Chondrocyte (in vitro differentiated cells): ENCODE results near the gene GGCX. TPM values are rescaled to one million over a fixed set of nuclear protein-coding genes. Genes with fewer than 3 reads are reported as not detected.

Source experiments
- DNase-seq: peaks from one replicate; pipeline ENCODE4 v3.0.0; 2021; ENCODE audit warnings: mixed read lengths, low spot score
- H3K27ac Mint-ChIP-seq: one replicate; pipeline ENCODE4 v1.8.0; 2021; ENCODE audit warnings: mild to moderate bottlenecking, moderate library complexity, mixed read lengths; ENCODE audit not compliant: unreplicated experiment
- H3K27me3 Mint-ChIP-seq: 2 replicates; pipeline ENCODE4 v1.8.0; 2021; ENCODE audit warnings: low read depth, mixed read lengths
- H3K36me3 Mint-ChIP-seq: 2 replicates; pipeline ENCODE4 v1.8.0; 2021; ENCODE audit warnings: low read depth, mixed read lengths
- H3K4me1 Mint-ChIP-seq: 2 replicates; pipeline ENCODE4 v1.8.0; 2021; ENCODE audit warnings: low read depth, mild to moderate bottlenecking, mixed read lengths
- H3K4me3 Mint-ChIP-seq: one replicate; pipeline ENCODE4 v1.8.0; 2021; ENCODE audit warnings: mild to moderate bottlenecking, moderate library complexity, mixed read lengths; ENCODE audit not compliant: unreplicated experiment
- H3K9me3 Mint-ChIP-seq: 2 replicates; pipeline ENCODE4 v1.8.0; 2021; ENCODE audit warnings: low read depth, mixed read lengths
- total RNA-seq: library from RNA; stranded (reverse); gene quantifications from 3 replicates; pipeline ENCODE4 v1.2.1, GENCODE V29; 2021
- TF ChIP-seq, protein P1 (sequence below): fragments of 200-600 bp; sonication (generic); IDR thresholded peaks from 2 replicates; pipeline ENCODE4 v1.5.0; 2021; ENCODE audit warnings: antibody characterized with exemption, mild to moderate bottlenecking, moderate library complexity

The GGCX gene
- total RNA-seq, 1 donor from 2014 or later: 55.7 TPM

DNA sequence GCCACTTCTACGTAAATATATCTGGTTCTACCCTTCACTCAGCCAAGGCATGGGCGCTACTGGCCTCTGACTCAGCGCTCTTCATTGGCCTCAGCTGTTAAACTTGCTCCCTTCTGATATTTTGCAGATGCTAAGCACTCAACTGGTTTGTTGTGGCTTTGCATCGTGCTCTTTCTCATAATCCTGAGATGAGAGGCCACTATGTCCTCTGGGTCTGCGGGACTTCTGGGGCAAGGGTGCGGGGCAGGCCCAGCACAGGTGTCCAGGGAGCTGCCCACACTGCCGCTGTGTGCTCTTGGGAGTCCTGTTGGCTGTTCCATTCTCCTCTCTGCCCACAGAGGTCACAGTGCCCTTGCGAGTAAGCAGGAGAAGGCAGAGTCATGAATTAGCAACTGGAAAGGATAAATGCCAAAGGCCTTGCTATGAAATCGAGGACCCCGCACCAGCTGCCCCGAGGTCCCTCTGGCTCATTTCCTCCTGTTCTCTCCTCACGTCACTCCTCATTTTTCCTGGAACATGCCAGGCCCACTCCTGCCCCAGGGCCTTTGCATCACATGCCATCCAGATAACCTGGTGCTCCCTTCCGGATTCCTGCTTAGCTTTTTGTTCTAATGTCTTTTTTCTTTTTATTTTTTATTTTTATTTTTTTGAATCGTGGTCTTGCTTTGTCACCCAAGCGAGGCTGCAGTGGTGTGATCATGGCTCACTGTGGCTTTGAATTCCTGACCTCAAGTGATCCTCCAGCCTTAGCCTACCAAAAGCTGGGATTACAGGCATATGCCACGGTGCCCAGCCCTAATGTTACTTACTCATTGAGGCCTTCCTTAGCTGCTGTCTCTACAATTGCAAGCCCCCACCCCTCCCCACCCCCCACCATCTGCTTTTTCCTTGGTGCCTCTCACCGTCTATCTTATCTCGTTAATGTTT, 57.2 kb downstream of the GGCX start:
- Mint-ChIP-seq H3K36me3 (no peaks in the 10 kb centered on the region), H3K9me3 (peaks cover under 1% of the 10 kb centered on the region), H3K4me1 (peaks cover 41% of the 10 kb centered on the region), H3K27me3 (no peaks in the 10 kb centered on the region), H3K4me3 (no peak overlapping the region), H3K27ac (peak overlapping the region; percentile 96)
- TF ChIP-seq, protein P1, sequence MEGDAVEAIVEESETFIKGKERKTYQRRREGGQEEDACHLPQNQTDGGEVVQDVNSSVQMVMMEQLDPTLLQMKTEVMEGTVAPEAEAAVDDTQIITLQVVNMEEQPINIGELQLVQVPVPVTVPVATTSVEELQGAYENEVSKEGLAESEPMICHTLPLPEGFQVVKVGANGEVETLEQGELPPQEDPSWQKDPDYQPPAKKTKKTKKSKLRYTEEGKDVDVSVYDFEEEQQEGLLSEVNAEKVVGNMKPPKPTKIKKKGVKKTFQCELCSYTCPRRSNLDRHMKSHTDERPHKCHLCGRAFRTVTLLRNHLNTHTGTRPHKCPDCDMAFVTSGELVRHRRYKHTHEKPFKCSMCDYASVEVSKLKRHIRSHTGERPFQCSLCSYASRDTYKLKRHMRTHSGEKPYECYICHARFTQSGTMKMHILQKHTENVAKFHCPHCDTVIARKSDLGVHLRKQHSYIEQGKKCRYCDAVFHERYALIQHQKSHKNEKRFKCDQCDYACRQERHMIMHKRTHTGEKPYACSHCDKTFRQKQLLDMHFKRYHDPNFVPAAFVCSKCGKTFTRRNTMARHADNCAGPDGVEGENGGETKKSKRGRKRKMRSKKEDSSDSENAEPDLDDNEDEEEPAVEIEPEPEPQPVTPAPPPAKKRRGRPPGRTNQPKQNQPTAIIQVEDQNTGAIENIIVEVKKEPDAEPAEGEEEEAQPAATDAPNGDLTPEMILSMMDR: no peak
- no peak for DNase-seq

GRCh38 chr2:85503168-85503850, 58.0 kb downstream of the GGCX start:
- Mint-ChIP-seq H3K9me3 (peaks cover 4% of the 10 kb centered on the region), H3K4me3 (no peak overlapping the region), H3K36me3 (no peaks in the 10 kb centered on the region), H3K4me1 (peaks cover 44% of the 10 kb centered on the region), H3K27me3 (no peaks in the 10 kb centered on the region), H3K27ac (no peak overlapping the region)
- DNase-seq: no peak
- TF ChIP-seq, protein P1: no peak

GRCh38 chr2:85502720-85503119, 58.6 kb downstream of the GGCX start:
- H3K27ac Mint-ChIP-seq: no peak overlapping the region
- no peak overlapping the region for H3K4me3 Mint-ChIP-seq
- H3K36me3 Mint-ChIP-seq: no peaks in the 10 kb centered on the region
- H3K4me1 Mint-ChIP-seq: peaks cover 44% of the 10 kb centered on the region
- peaks cover 4% of the 10 kb centered on the region for H3K9me3 Mint-ChIP-seq
- TF ChIP-seq, protein P1: no peak
- H3K27me3 Mint-ChIP-seq: no peaks in the 10 kb centered on the region
- no peak for DNase-seq

DNA sequence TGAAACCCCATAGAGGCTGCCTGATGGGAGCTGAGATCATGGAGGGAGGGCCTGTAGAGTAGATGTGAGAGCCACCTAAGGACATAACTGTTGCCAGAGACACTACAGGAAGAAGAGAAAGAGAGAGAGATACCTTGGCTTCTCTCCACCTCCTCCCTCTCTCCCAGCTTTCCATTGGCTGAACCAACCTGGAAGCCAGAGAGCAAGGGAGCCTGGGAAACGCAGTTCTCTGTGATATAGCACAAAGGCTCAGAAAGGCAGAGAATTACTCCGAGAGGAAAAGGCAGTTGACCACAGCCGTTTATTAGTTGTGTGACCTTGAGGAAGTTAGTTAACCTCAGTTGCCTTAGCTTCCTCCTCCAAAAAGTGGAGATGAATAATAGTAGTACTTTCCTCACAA, 60.0 kb downstream of the GGCX start:
- Mint-ChIP-seq H3K9me3 (peaks cover 4% of the 10 kb centered on the region), H3K4me1 (peaks cover 31% of the 10 kb centered on the region), H3K36me3 (no peaks in the 10 kb centered on the region), H3K4me3 (no peak overlapping the region), H3K27ac (no peak overlapping the region), H3K27me3 (no peaks in the 10 kb centered on the region)
- TF ChIP-seq, protein P1: no peak
- DNase-seq: no peak

DNA sequence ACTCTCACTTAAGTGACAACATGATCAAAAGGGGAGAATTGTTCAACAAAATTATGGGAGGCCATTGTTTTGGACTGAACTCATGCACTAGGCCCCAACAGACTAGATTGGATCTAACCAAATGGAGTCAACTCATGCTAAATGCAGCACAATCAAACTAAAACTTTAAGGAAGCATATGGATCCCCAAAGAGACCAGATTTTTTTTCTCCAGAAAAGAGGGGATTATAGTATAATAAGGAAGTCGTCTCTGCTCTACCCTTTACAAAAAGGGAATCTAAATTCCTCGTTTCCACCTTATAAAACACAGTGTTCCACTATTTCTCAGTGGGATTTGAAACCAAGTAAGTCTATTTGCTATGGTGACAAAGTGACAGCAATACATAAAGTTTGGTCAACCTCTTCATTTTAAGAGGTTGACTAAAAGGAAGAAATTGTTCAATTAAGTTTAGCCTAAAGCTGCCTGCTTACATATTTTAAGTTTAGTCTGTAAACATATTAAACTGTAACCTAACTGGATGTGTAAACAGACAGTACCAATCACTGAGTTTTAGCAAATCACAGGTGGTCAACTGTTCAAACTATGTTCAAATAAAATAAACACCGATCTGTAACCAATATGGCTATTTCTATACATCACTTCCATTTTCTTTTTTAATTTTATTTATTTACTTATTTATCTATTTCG, 63.2 kb downstream of the GGCX start:
- H3K4me1 Mint-ChIP-seq: peaks cover 6% of the 10 kb centered on the region
- no peak overlapping the region for H3K27ac Mint-ChIP-seq
- peaks cover 4% of the 10 kb centered on the region for H3K9me3 Mint-ChIP-seq
- TF ChIP-seq, protein P1: no peak
- H3K27me3 Mint-ChIP-seq: no peaks in the 10 kb centered on the region
- H3K36me3 Mint-ChIP-seq: no peaks in the 10 kb centered on the region
- no peak for DNase-seq
- no peak overlapping the region for H3K4me3 Mint-ChIP-seq
